D721Med (cell line): ENCODE data around the gene DIAPH1.

Experiments
- DNase-seq: peaks from one replicate; pipeline ENCODE4 v3.0.0; 2011; ENCODE audit warnings: low spot score; ENCODE audit not compliant: insufficient read length
- FAIRE-seq: peaks from 2 replicates; lab custom pipeline; 2011; peaks lifted over from hg19 to GRCh38; lab: Jason Lieb, UNC
- CTCF ChIP-seq: IDR thresholded peaks from 2 replicates; pipeline ENCODE4 v1.5.1; 2012; ENCODE audit warnings: mild to moderate bottlenecking, control low read depth; ENCODE audit not compliant: insufficient read depth; ENCODE audit errors: missing control alignments

The DIAPH1 gene

GRCh38 chr5:141493500-141494422, 125.0 kb downstream of the DIAPH1 start:
- DNase-seq, result no peak
- TF ChIP-seq CTCF, result no peak
- no peak for FAIRE-seq

GRCh38 chr5:141492168-141492885, 126.5 kb downstream of the DIAPH1 start:
- no peak for TF ChIP-seq CTCF
- FAIRE-seq (no peak), DNase-seq (no peak)

GRCh38 chr5:141491323-141492167, 127.3 kb downstream of the DIAPH1 start:
- TF ChIP-seq CTCF, result no peak
- FAIRE-seq, result no peak
- DNase-seq, result no peak

- DNase-seq (no peak), FAIRE-seq (no peak)
- TF ChIP-seq CTCF, result no peak
Observed at GRCh38 chr5:141490771-141491170, 128.0 kb downstream of the DIAPH1 start.

GRCh38 chr5:141490271-141490670, 128.5 kb downstream of the DIAPH1 start:
- no peak for TF ChIP-seq CTCF
- FAIRE-seq (no peak), DNase-seq (no peak)

GRCh38 chr5:141489841-141490240, 129.0 kb downstream of the DIAPH1 start:
- no peak for FAIRE-seq

More at GRCh38 chr5:141489841-141490240, 129.0 kb downstream of the DIAPH1 start:
- DNase-seq, result no peak
- TF ChIP-seq CTCF, result no peak
